ENCODE results near the gene CREB5.

DNA sequence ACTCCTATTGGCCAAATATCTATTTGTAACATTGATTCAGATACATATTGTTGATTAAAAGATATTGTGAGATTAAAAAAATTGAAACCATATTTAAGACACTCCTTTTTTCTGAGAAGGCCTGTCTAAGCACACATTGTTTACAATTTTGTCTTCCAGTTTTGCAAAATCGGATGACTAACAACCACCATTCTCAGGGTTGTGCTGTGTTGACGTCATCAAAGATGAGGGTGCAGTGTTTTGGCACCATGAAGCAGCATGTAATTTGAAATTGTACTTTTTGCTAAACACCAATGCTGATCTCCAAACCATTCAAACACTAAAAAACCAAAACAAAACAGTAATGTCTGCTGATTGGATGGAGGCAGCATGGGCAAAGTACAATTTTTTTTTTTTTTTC is 7.4 kb downstream of the CREB5 start:
- TF ChIP-seq SIN3A (IDR thresholded peaks at IDR 0.05; ENCODE audit: borderline replicate concordance, insufficient read depth, low read length) = no peak
- no peak for TF ChIP-seq TAF1 (IDR thresholded peaks at IDR 0.05; ENCODE audit: borderline replicate concordance, insufficient read depth, low read length)
- TF ChIP-seq POLR2AphosphoS5 (IDR thresholded peaks at IDR 0.05; ENCODE audit: low read depth, low read length) = no peak
- TF ChIP-seq, protein P1, sequence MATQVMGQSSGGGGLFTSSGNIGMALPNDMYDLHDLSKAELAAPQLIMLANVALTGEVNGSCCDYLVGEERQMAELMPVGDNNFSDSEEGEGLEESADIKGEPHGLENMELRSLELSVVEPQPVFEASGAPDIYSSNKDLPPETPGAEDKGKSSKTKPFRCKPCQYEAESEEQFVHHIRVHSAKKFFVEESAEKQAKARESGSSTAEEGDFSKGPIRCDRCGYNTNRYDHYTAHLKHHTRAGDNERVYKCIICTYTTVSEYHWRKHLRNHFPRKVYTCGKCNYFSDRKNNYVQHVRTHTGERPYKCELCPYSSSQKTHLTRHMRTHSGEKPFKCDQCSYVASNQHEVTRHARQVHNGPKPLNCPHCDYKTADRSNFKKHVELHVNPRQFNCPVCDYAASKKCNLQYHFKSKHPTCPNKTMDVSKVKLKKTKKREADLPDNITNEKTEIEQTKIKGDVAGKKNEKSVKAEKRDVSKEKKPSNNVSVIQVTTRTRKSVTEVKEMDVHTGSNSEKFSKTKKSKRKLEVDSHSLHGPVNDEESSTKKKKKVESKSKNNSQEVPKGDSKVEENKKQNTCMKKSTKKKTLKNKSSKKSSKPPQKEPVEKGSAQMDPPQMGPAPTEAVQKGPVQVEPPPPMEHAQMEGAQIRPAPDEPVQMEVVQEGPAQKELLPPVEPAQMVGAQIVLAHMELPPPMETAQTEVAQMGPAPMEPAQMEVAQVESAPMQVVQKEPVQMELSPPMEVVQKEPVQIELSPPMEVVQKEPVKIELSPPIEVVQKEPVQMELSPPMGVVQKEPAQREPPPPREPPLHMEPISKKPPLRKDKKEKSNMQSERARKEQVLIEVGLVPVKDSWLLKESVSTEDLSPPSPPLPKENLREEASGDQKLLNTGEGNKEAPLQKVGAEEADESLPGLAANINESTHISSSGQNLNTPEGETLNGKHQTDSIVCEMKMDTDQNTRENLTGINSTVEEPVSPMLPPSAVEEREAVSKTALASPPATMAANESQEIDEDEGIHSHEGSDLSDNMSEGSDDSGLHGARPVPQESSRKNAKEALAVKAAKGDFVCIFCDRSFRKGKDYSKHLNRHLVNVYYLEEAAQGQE (IDR thresholded peaks at IDR 0.05; ENCODE audit: insufficient read depth in 1 of 2, low read depth in 2 of 2, low read length in 2 of 2) = no peak
- no peak for TF ChIP-seq FOXP2 (optimal IDR thresholded peaks at IDR 0.05; ENCODE audit: borderline replicate concordance, extremely low read depth, extremely low read length, insufficient read depth)
